HUES48 (cell line): ENCODE data around the gene RTN4RL2.
A peak's percentile ranks its signal among the peaks of the same experiment; 100 is the strongest.

Experiments
- H3K27ac ChIP-seq: one replicate; pipeline ENCODE4 v1.7.0; 2013; ENCODE audit warnings: low read depth, low read length, inconsistent platforms
- H3K27me3 ChIP-seq: 2 replicates; pipeline ENCODE4 v1.6.1; 2013; ENCODE audit warnings: mild to moderate bottlenecking, low read length; ENCODE audit not compliant: control insufficient read depth, insufficient read depth
- H3K36me3 ChIP-seq: 2 replicates; pipeline ENCODE4 v1.6.1; 2013; ENCODE audit warnings: low read length; ENCODE audit not compliant: control insufficient read depth, insufficient read depth
- H3K4me1 ChIP-seq: 2 replicates; pipeline ENCODE4 v1.6.1; 2013; ENCODE audit warnings: mild to moderate bottlenecking, low read length; ENCODE audit not compliant: control insufficient read depth, insufficient read depth
- H3K4me3 ChIP-seq: 2 replicates; pipeline ENCODE4 v1.5.1; 2013; ENCODE audit warnings: mild to moderate bottlenecking, low read depth, low read length
- H3K9ac ChIP-seq: 2 replicates; pipeline ENCODE4 v1.6.1; 2013; ENCODE audit warnings: mild to moderate bottlenecking, low read depth, low read length, moderate library complexity
- H3K9me3 ChIP-seq: 2 replicates; pipeline ENCODE4 v1.6.1; 2013; ENCODE audit warnings: low read length; ENCODE audit not compliant: control insufficient read depth, insufficient read depth

RTN4RL2 gene

GRCh38 chr11:57496109-57496820 is 35.9 kb downstream of the RTN4RL2 start:
- Histone ChIP-seq H3K36me3 (peaks cover 35% of the 10 kb centered on the region; the same call in 1 of the 2 replicates), H3K9me3 (no peaks in the 10 kb centered on the region), H3K4me3 (no peak overlapping the region), H3K9ac (no peak overlapping the region), H3K27me3 (no peaks in the 10 kb centered on the region), H3K4me1 (peaks cover 22% of the 10 kb centered on the region), H3K27ac (no peak overlapping the region)

GRCh38 chr11:57497303-57498247 is 37.2 kb downstream of the RTN4RL2 start:
- Histone ChIP-seq H3K9me3 (no peaks in the 10 kb centered on the region), H3K4me3 (no peak overlapping the region), H3K9ac (no peak overlapping the region), H3K4me1 (peaks cover 22% of the 10 kb centered on the region), H3K27me3 (no peaks in the 10 kb centered on the region), H3K36me3 (peaks cover 33% of the 10 kb centered on the region; the same call in 1 of the 2 replicates), H3K27ac (no peak overlapping the region)

GRCh38 chr11:57498540-57498939 is 38.2 kb downstream of the RTN4RL2 start:
- Histone ChIP-seq H3K27me3 (no peaks in the 10 kb centered on the region), H3K9ac (no peak overlapping the region), H3K27ac (no peak overlapping the region), H3K36me3 (peaks cover 33% of the 10 kb centered on the region; the same call in 1 of the 2 replicates), H3K4me3 (no peak overlapping the region), H3K4me1 (peaks cover 18% of the 10 kb centered on the region), H3K9me3 (no peaks in the 10 kb centered on the region)

- Histone ChIP-seq H3K4me3 (peak overlapping the region; percentile 43), H3K9me3 (no peaks in the 10 kb centered on the region), H3K27me3 (no peaks in the 10 kb centered on the region), H3K27ac (peak overlapping the region; percentile 63), H3K4me1 (peaks cover 11% of the 10 kb centered on the region), H3K36me3 (peaks cover 27% of the 10 kb centered on the region; the same call in 1 of the 2 replicates), H3K9ac (peak overlapping the region; percentile 38; the same call in 1 of the 2 replicates)
These were observed 39.2 kb downstream of the RTN4RL2 start for GRCh38 chr11:57499413-57499982.

GRCh38 chr11:57499983-57500461 is 39.7 kb downstream of the RTN4RL2 start:
- Histone ChIP-seq H3K4me3 (peak overlapping the region; percentile 43), H3K27ac (peak overlapping the region; percentile 63), H3K36me3 (peaks cover 30% of the 10 kb centered on the region; the same call in 1 of the 2 replicates), H3K4me1 (peaks cover 11% of the 10 kb centered on the region), H3K9me3 (no peaks in the 10 kb centered on the region), H3K9ac (no peak overlapping the region), H3K27me3 (no peaks in the 10 kb centered on the region)

- Histone ChIP-seq H3K36me3 (peaks cover 31% of the 10 kb centered on the region; the same call in 1 of the 2 replicates), H3K9ac (no peak overlapping the region), H3K9me3 (no peaks in the 10 kb centered on the region), H3K27me3 (no peaks in the 10 kb centered on the region), H3K4me1 (peaks cover 11% of the 10 kb centered on the region), H3K27ac (no peak overlapping the region), H3K4me3 (peak overlapping the region; percentile 43; the same call in 1 of the 2 replicates)
These were observed 40.2 kb downstream of the RTN4RL2 start for GRCh38 chr11:57500515-57500914.

GRCh38 chr11:57500926-57501325 is 40.6 kb downstream of the RTN4RL2 start:
- no peak overlapping the region for H3K9ac ChIP-seq
- H3K27ac ChIP-seq = no peak overlapping the region
- H3K4me1 ChIP-seq = peaks cover 11% of the 10 kb centered on the region
- H3K36me3 ChIP-seq = peaks cover 27% of the 10 kb centered on the region; the same call in 1 of the 2 replicates
- no peaks in the 10 kb centered on the region for H3K27me3 ChIP-seq
- no peaks in the 10 kb centered on the region for H3K9me3 ChIP-seq
- H3K4me3 ChIP-seq = no peak overlapping the region

- no peak overlapping the region for H3K27ac ChIP-seq
- peaks cover 11% of the 10 kb centered on the region for H3K4me1 ChIP-seq
- no peaks in the 10 kb centered on the region for H3K27me3 ChIP-seq
- H3K9ac ChIP-seq = no peak overlapping the region
- H3K9me3 ChIP-seq = no peaks in the 10 kb centered on the region
- peaks cover 25% of the 10 kb centered on the region; the same call in 1 of the 2 replicates for H3K36me3 ChIP-seq
- H3K4me3 ChIP-seq = no peak overlapping the region
These were observed 41.6 kb downstream of the RTN4RL2 start for GRCh38 chr11:57501953-57502352.

- Histone ChIP-seq H3K9ac (no peak overlapping the region), H3K4me1 (peaks cover 11% of the 10 kb centered on the region)
These were observed 42.0 kb downstream of the RTN4RL2 start for GRCh38 chr11:57502376-57502775.

GRCh38 chr11:57502870-57503269 is 42.5 kb downstream of the RTN4RL2 start:
- H3K4me1 ChIP-seq = peaks cover 11% of the 10 kb centered on the region
- H3K36me3 ChIP-seq = peaks cover 16% of the 10 kb centered on the region; the same call in 1 of the 2 replicates
- H3K27me3 ChIP-seq = no peaks in the 10 kb centered on the region
- H3K9ac ChIP-seq = no peak overlapping the region
- H3K27ac ChIP-seq = no peak overlapping the region
- no peak overlapping the region for H3K4me3 ChIP-seq
- H3K9me3 ChIP-seq = no peaks in the 10 kb centered on the region

More at GRCh38 chr11:57502376-57502775, 42.0 kb downstream of the RTN4RL2 start:
- no peaks in the 10 kb centered on the region for H3K27me3 ChIP-seq
- no peaks in the 10 kb centered on the region for H3K9me3 ChIP-seq
- H3K27ac ChIP-seq = no peak overlapping the region
- H3K4me3 ChIP-seq = no peak overlapping the region
- H3K36me3 ChIP-seq = peaks cover 21% of the 10 kb centered on the region; the same call in 1 of the 2 replicates
